Glutamatergic neuron (in vitro differentiated cells): ENCODE results near the gene DDX46. TPM values are rescaled to one million over a fixed set of nuclear protein-coding genes. Genes with fewer than 3 reads are reported as not detected.
A peak's percentile ranks its signal among the peaks of the same experiment; 100 is the strongest.

Experiments used
- DNase-seq: peaks from one replicate; pipeline ENCODE4 v3.0.0; 2022
- H3K27ac Mint-ChIP-seq: one replicate; pipeline ENCODE4 v1.8.0; 2020; ENCODE audit warnings: mild to moderate bottlenecking, mixed read lengths, inconsistent platforms; ENCODE audit not compliant: unreplicated experiment
- H3K27me3 Mint-ChIP-seq: one replicate; pipeline ENCODE4 v1.8.0; 2020; ENCODE audit warnings: mild to moderate bottlenecking, moderate library complexity, mixed read lengths, inconsistent platforms; ENCODE audit not compliant: unreplicated experiment
- H3K36me3 Mint-ChIP-seq: one replicate; pipeline ENCODE4 v1.8.0; 2020; ENCODE audit warnings: mild to moderate bottlenecking, mixed read lengths, inconsistent platforms; ENCODE audit not compliant: unreplicated experiment
- H3K4me1 Mint-ChIP-seq: one replicate; pipeline ENCODE4 v1.8.0; 2020; ENCODE audit warnings: mild to moderate bottlenecking, low read depth, mixed read lengths, inconsistent platforms; ENCODE audit not compliant: unreplicated experiment
- H3K4me3 Mint-ChIP-seq: one replicate; pipeline ENCODE4 v1.8.0; 2020; ENCODE audit warnings: mild to moderate bottlenecking, mixed read lengths, inconsistent platforms; ENCODE audit not compliant: unreplicated experiment
- H3K9me3 Mint-ChIP-seq: one replicate; pipeline ENCODE4 v1.8.0; 2020; ENCODE audit warnings: mild to moderate bottlenecking, moderate library complexity, mixed read lengths, inconsistent platforms; ENCODE audit not compliant: unreplicated experiment
- total RNA-seq: library from RNA; stranded (reverse); fragmentation: NEBNext Ultra II Directional; extraction: Animal tissue kit (Norgen Biotek cat#: 25700); gene quantifications from one replicate; pipeline ENCODE4 v1.2.1, GENCODE V29; 2021; ENCODE audit not compliant: unreplicated experiment
- TF ChIP-seq, protein P1 (sequence below): fragments of 200-600 bp; sonication (generic); IDR thresholded peaks from one replicate; pipeline ENCODE4 v1.5.0; 2021; ENCODE audit not compliant: partially characterized antibody, unreplicated experiment

Gene DDX46
- total RNA-seq, 1 donor from 2014 or later, result 53.3 TPM

DNA sequence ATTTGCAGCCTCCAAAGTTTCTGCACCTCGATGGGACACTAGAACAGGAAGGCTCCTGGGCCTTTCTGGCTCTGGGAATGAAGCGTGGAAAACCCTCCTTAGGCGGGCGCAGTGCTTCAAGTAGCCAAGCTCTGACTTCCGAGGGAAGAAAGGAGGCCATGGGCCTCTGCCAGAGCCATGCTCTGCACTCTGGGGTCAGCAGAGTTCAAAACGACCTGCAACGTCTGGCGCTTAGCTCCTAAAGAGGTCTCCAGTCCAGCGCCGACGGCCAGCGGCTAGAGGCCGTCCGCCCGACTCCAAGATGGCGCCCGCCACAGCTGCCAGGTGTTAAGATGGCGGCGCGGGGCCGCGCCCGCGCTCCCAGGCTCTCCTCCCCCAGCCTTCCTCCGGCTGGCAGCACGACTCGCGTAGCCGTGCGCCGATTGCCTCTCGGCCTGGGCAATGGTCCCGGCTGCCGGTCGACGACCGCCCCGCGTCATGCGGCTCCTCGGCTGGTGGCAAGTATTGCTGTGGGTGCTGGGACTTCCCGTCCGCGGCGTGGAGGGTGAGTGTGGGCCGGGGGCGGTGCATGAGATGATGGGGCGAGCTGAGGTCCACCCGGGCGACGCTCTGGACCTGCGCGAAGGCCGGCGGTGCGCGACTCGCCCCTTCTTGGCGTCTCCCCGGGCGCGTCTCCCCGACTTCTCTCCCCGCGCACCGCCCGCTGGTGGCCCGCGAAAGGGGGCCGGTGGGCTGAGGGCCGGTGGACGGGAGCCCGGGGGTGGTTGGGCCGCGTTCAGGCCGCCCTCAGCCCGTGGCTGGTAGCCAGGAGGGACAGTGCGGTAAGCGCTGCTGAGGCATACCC is 115.6 kb downstream of the DDX46 start, which contains the start of gene TXNDC15:
TXNDC15 (plus strand) TSS at position 385 of the 844 bp plus-strand sequence; CDS start at position 442, 57 bp downstream.
- TF ChIP-seq, protein P1, sequence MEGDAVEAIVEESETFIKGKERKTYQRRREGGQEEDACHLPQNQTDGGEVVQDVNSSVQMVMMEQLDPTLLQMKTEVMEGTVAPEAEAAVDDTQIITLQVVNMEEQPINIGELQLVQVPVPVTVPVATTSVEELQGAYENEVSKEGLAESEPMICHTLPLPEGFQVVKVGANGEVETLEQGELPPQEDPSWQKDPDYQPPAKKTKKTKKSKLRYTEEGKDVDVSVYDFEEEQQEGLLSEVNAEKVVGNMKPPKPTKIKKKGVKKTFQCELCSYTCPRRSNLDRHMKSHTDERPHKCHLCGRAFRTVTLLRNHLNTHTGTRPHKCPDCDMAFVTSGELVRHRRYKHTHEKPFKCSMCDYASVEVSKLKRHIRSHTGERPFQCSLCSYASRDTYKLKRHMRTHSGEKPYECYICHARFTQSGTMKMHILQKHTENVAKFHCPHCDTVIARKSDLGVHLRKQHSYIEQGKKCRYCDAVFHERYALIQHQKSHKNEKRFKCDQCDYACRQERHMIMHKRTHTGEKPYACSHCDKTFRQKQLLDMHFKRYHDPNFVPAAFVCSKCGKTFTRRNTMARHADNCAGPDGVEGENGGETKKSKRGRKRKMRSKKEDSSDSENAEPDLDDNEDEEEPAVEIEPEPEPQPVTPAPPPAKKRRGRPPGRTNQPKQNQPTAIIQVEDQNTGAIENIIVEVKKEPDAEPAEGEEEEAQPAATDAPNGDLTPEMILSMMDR, result no peak
- Mint-ChIP-seq H3K27ac (peak within 1 kb of the TSS; percentile 97), H3K4me1 (peaks cover 7% of the 10 kb centered on the region), H3K27me3 (peaks cover 9% of the 10 kb centered on the region), H3K9me3 (peaks cover 3% of the 10 kb centered on the region), H3K36me3 (no peaks in the 10 kb centered on the region), H3K4me3 (peak within 1 kb of the TSS; percentile 97)
- DNase-seq, result peak; percentile 91

DNA sequence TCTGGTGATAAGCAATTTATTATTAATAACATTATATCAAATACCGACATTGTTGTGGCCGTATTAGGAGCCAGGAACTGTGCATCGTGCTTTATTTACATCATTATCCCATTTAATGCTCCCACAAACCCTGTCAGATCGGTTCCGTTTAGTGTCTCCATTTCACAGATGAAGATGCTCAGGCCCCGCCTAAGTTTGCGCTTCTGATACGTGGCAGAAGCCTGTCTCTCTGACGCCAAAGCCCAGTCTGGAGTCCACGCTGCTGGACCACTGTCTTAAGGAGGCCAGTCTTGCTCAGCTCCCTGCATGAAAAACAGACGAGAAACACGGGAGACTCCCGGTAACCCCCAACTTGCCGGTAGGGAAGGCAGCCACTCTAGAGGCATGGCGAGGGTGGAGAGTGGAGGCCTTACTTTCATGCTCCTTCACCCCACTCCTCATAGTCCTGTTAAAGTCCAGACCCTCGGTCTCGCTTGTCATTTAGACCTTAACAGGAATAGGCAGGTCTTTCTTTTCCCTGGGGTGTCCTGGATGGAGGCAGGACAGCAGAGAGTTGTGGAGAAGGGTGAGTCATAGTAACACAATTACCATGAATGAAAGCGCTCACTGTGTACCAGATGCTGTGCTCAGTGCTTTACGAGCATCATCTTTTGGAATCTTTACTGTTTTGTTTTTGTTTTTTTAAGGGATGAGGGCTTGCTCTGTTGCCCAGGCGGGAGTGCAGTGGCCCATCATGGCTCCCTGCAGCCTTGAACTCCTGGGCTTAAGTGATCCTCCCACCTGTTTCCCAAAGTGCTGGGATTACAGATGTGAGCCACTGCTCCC is 116.5 kb downstream of the DDX46 start:
- Mint-ChIP-seq H3K27ac (peak overlapping the region; percentile 97), H3K36me3 (no peaks in the 10 kb centered on the region), H3K9me3 (peaks cover 3% of the 10 kb centered on the region), H3K4me3 (peak overlapping the region; percentile 97), H3K4me1 (peaks cover 8% of the 10 kb centered on the region), H3K27me3 (peaks cover 9% of the 10 kb centered on the region)
- DNase-seq, result peak; percentile 50
- TF ChIP-seq, protein P1, result no peak

DNA sequence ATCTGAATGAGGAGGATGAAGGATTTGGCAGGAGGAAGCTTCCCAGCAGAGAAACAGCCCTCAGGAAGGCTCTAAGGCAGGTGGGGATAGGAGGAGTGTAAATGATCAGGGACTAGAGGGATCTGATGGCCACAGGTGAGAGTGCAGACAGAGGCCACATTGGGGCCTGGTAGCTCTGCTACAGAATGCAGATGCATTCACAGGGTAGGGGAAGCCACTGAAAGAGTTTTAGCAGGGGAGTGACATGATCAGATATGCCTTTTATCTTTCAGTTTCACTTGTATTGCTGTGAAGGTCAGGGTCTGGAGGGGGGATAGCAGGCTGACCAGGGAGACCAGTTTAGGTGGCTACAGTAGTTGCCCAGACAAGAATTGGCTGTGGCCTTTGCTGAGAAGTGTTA is 118.6 kb downstream of the DDX46 start:
- Mint-ChIP-seq H3K27ac (no peak overlapping the region), H3K9me3 (peaks cover 3% of the 10 kb centered on the region), H3K4me3 (no peak overlapping the region), H3K36me3 (no peaks in the 10 kb centered on the region), H3K4me1 (peaks cover 12% of the 10 kb centered on the region), H3K27me3 (peaks cover 9% of the 10 kb centered on the region)
- DNase-seq, result no peak
- TF ChIP-seq, protein P1, result no peak

DNA sequence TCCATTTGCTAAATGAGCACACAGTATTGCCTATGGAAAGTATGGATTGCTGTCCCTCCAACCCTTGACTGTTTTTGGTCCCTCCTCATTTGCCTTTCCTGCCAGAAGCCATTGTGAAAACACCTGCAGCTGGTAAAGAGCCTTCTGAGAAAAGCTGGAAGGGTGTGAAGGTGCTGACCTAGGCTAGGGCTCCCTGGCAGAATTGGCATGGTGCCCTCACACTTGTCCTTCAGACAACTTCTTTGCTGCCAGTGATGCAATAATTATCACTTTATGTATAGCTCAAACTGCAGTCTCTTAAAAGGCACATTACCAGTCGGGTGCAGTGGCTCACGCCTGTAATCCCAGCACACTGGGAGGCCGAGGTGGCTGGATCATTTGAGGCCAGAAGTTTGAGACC is 119.8 kb downstream of the DDX46 start:
- H3K27ac Mint-ChIP-seq, result no peak overlapping the region
- no peak for DNase-seq
- peaks cover 12% of the 10 kb centered on the region for H3K4me1 Mint-ChIP-seq
- H3K9me3 Mint-ChIP-seq, result peaks cover 3% of the 10 kb centered on the region
- no peaks in the 10 kb centered on the region for H3K36me3 Mint-ChIP-seq
- H3K27me3 Mint-ChIP-seq, result peaks cover 9% of the 10 kb centered on the region
- no peak overlapping the region for H3K4me3 Mint-ChIP-seq
- TF ChIP-seq, protein P1, result no peak
